Neuronal stem cell (in vitro differentiated cells): ENCODE data around the gene LPO.

Experiments
- DNase-seq: peaks from one replicate; pipeline ENCODE4 v3.0.0-alpha.2; 2013; ENCODE audit warnings: low spot score
- H2AFZ ChIP-seq: one replicate; pipeline ENCODE4 v1.6.1; 2013; ENCODE audit warnings: mild to moderate bottlenecking, low read length, inconsistent platforms
- H2AK5ac ChIP-seq: 2 replicates; pipeline ENCODE4 v1.6.1; 2013; ENCODE audit warnings: low read depth, mild to moderate bottlenecking, inconsistent platforms, low read length, moderate library complexity, mixed read lengths
- H2BK120ac ChIP-seq: 2 replicates; pipeline ENCODE4 v1.6.1; 2013; ENCODE audit warnings: low read depth, mild to moderate bottlenecking, inconsistent platforms, low read length, moderate library complexity, mixed read lengths
- H2BK12ac ChIP-seq: one replicate; pipeline ENCODE4 v1.6.1; 2013; ENCODE audit warnings: low read length, inconsistent platforms
- H2BK15ac ChIP-seq: 2 replicates; pipeline ENCODE4 v1.6.1; 2013; ENCODE audit warnings: mild to moderate bottlenecking, low read length, inconsistent platforms, mixed read lengths
- H2BK5ac ChIP-seq: one replicate; pipeline ENCODE4 v1.6.1; 2013; ENCODE audit warnings: inconsistent platforms, mild to moderate bottlenecking, low read length, moderate library complexity
- H3K14ac ChIP-seq: one replicate; pipeline ENCODE4 v1.6.1; 2013; ENCODE audit warnings: low read length, inconsistent platforms
- H3K18ac ChIP-seq: 2 replicates; pipeline ENCODE4 v1.6.1; 2013; ENCODE audit warnings: low read length, inconsistent platforms
- H3K23ac ChIP-seq: 2 replicates; pipeline ENCODE4 v1.6.1; 2013; ENCODE audit warnings: low read depth, mild to moderate bottlenecking, mixed read lengths, low read length, inconsistent platforms; ENCODE audit not compliant: poor library complexity
- H3K27ac ChIP-seq: replicated peaks from 3 replicates; pipeline ENCODE4 v1.5.1; 2013; ENCODE audit warnings: low read length, inconsistent platforms
- H3K27me3 ChIP-seq, 3 experiments: 2 replicates each; pipeline ENCODE4 v1.6.1; 2013; ENCODE audit warnings: low read length in 3 of 3, mild to moderate bottlenecking in 2 of 3, inconsistent platforms in 1 of 3, low read depth in 1 of 3, mixed read lengths in 1 of 3, moderate library complexity in 1 of 3; ENCODE audit not compliant: control insufficient read depth in 3 of 3, insufficient read depth in 3 of 3
- H3K36me3 ChIP-seq, 2 donors: replicated peaks in 1 of 2; 2 replicates each; pipeline ENCODE4 v1.6.1; 2013; ENCODE audit warnings: low read length in 2 of 2; ENCODE audit not compliant: control insufficient read depth in 2 of 2, insufficient read depth in 2 of 2
- H3K4ac ChIP-seq: 2 replicates; pipeline ENCODE4 v1.6.1; 2013; ENCODE audit warnings: inconsistent platforms, mild to moderate bottlenecking, low read length, moderate library complexity
- H3K4me1 ChIP-seq, 2 donors: 1 replicate in 1 of 2; 2 replicates in 1 of 2; pipeline ENCODE4 v1.6.1; 2013; ENCODE audit warnings: low read length in 2 of 2, low read depth in 1 of 2; ENCODE audit not compliant: control insufficient read depth in 2 of 2, insufficient read depth in 1 of 2
- H3K4me2 ChIP-seq: one replicate; pipeline ENCODE4 v1.6.1; 2013; ENCODE audit warnings: mild to moderate bottlenecking, low read length, inconsistent platforms; ENCODE audit not compliant: insufficient read depth, poor library complexity, severe bottlenecking
- H3K4me3 ChIP-seq, 2 donors: 2 replicates each; pipeline ENCODE4 v1.5.1; 2013; ENCODE audit warnings: low read length in 2 of 2, mild to moderate bottlenecking in 2 of 2, inconsistent platforms in 1 of 2, moderate library complexity in 1 of 2
- H3K79me1 ChIP-seq: one replicate; pipeline ENCODE4 v1.6.1; 2013; ENCODE audit warnings: low read depth, mild to moderate bottlenecking, inconsistent platforms, low read length, moderate library complexity
- H3K9ac ChIP-seq: one replicate; pipeline ENCODE4 v1.6.1; 2013; ENCODE audit warnings: mild to moderate bottlenecking, low read depth, low read length, inconsistent platforms; ENCODE audit not compliant: poor library complexity
- H3K9me3 ChIP-seq, 2 donors: replicated peaks in 1 of 2; 2 replicates each; pipeline versions ENCODE3 to v1.6.1; 2013; ENCODE audit warnings: low read length in 2 of 2, mild to moderate bottlenecking in 2 of 2, inconsistent platforms in 1 of 2, low read depth in 1 of 2, mixed read lengths in 1 of 2, moderate library complexity in 1 of 2; ENCODE audit not compliant: control insufficient read depth in 2 of 2, insufficient read depth in 1 of 2
- H4K8ac ChIP-seq: one replicate; pipeline ENCODE4 v1.6.1; 2013; ENCODE audit warnings: low read depth, mild to moderate bottlenecking, inconsistent platforms, low read length, moderate library complexity
- H4K91ac ChIP-seq: one replicate; pipeline ENCODE4 v1.6.1; 2013; ENCODE audit warnings: low read length, low read depth, mild to moderate bottlenecking, inconsistent platforms; ENCODE audit not compliant: poor library complexity
- WGBS, 2 donors: extraction: QIAGEN DNeasy Blood & Tissue Kit; methylation state at CpG; one replicate each; pipeline ENCODE4 v1.1.7; 2013; ENCODE audit warnings: missing lambda C conversion rate in 2 of 2, mixed read lengths in 1 of 2; ENCODE audit not compliant: insufficient read length in 2 of 2, insufficient replicate concordance in 1 of 2; ENCODE audit errors: extremely low coverage in 2 of 2; 5-methylcytosine and 5-hydroxymethylcytosine counted together

The LPO gene

GRCh38 chr17:58272367-58273280, 34.2 kb downstream of the LPO start:
- Histone ChIP-seq H3K18ac (no peak overlapping the region), H3K36me3 (no peaks in the 10 kb centered on the region), H2BK5ac (no peak overlapping the region), H3K27me3 (peaks cover 0 to 29% (median 2%) of the 10 kb centered on the region in 3 experiments), H3K27ac (no peak overlapping the region), H3K23ac (peak overlapping the region; percentile 11), H3K9ac (no peak overlapping the region), H3K79me1 (no peaks in the 10 kb centered on the region), H2BK12ac (no peak overlapping the region), H2AFZ (no peak overlapping the region), H3K4me3 (no peak overlapping the region), H2BK120ac (no peak overlapping the region), H3K9me3 (no peaks in the 10 kb centered on the region), H3K4me2 (no peak overlapping the region), H3K14ac (no peak overlapping the region), H4K8ac (no peak overlapping the region), H3K4me1 (no peaks in the 10 kb centered on the region), H3K4ac (no peak overlapping the region), H2AK5ac (peak overlapping the region; percentile 51), H2BK15ac (no peak overlapping the region), H4K91ac (no peak overlapping the region)
- no peak for DNase-seq
- no CpG with 5 or more reads among the region's 12 CpGs for WGBS, 2 donors

GRCh38 chr17:58273453-58274104, 35.2 kb downstream of the LPO start:
- no peak overlapping the region for H3K14ac ChIP-seq
- H3K4ac ChIP-seq: no peak overlapping the region

GRCh38 chr17:58275417-58275816, 37.0 kb downstream of the LPO start:
- Histone ChIP-seq H3K79me1 (no peaks in the 10 kb centered on the region), H3K23ac (no peak overlapping the region), H3K4me3 (no peak overlapping the region), H3K36me3 (no peaks in the 10 kb centered on the region), H4K91ac (no peak overlapping the region), H3K9ac (no peak overlapping the region), H4K8ac (no peak overlapping the region), H2BK12ac (no peak overlapping the region), H2AFZ (no peak overlapping the region), H3K14ac (no peak overlapping the region), H3K4me2 (no peak overlapping the region), H2BK5ac (no peak overlapping the region), H3K18ac (no peak overlapping the region), H3K27ac (no peak overlapping the region), H3K4ac (no peak overlapping the region), H2BK15ac (no peak overlapping the region), H2BK120ac (no peak overlapping the region), H3K9me3 (no peaks in the 10 kb centered on the region), H3K4me1 (peaks cover 0 to 2% of the 10 kb centered on the region in 2 donors), H3K27me3 (peaks cover 0 to 38% (median 11%) of the 10 kb centered on the region in 3 experiments), H2AK5ac (no peak overlapping the region)
- no peak for DNase-seq
- no CpG with 5 or more reads among the region's 10 CpGs for WGBS, 2 donors

More at GRCh38 chr17:58273453-58274104, 35.2 kb downstream of the LPO start:
- no peak overlapping the region for H4K8ac ChIP-seq
- no peaks in the 10 kb centered on the region for H3K9me3 ChIP-seq
- no peak overlapping the region for H2BK5ac ChIP-seq
- H4K91ac ChIP-seq: no peak overlapping the region
- no peak overlapping the region for H2BK120ac ChIP-seq
- H3K4me1 ChIP-seq: no peaks in the 10 kb centered on the region
- DNase-seq: no peak
- H3K79me1 ChIP-seq: no peaks in the 10 kb centered on the region
- H3K23ac ChIP-seq: no peak overlapping the region
- no CpG with 5 or more reads among the region's 15 CpGs for WGBS, 2 donors
- no peak overlapping the region for H2BK12ac ChIP-seq
- H3K36me3 ChIP-seq: no peaks in the 10 kb centered on the region
- peaks cover 0 to 36% (median 3%) of the 10 kb centered on the region in 3 experiments for H3K27me3 ChIP-seq
- H3K27ac ChIP-seq: no peak overlapping the region
- H2BK15ac ChIP-seq: no peak overlapping the region
- H3K9ac ChIP-seq: no peak overlapping the region
- H2AFZ ChIP-seq: no peak overlapping the region
- H3K18ac ChIP-seq: peak overlapping the region; percentile 49
- no peak overlapping the region for H3K4me3 ChIP-seq
- H2AK5ac ChIP-seq: no peak overlapping the region
- H3K4me2 ChIP-seq: no peak overlapping the region

- H3K9ac ChIP-seq: no peak overlapping the region
- H3K14ac ChIP-seq: no peak overlapping the region
- no peak overlapping the region for H3K27ac ChIP-seq
- H2BK12ac ChIP-seq: no peak overlapping the region
- H2AFZ ChIP-seq: no peak overlapping the region
- H3K4me1 ChIP-seq: peaks cover 0 to 2% of the 10 kb centered on the region in 2 donors
- H2AK5ac ChIP-seq: no peak overlapping the region
- H3K18ac ChIP-seq: no peak overlapping the region
- no peak overlapping the region for H4K8ac ChIP-seq
- no peak overlapping the region for H3K4me2 ChIP-seq
- H2BK15ac ChIP-seq: no peak overlapping the region
- DNase-seq: no peak
- no peak overlapping the region for H3K23ac ChIP-seq
- H3K79me1 ChIP-seq: no peaks in the 10 kb centered on the region
- no peak overlapping the region for H2BK120ac ChIP-seq
- no CpG with 5 or more reads among the region's 2 CpGs for WGBS, 2 donors
- H3K36me3 ChIP-seq: no peaks in the 10 kb centered on the region
- peaks cover 0 to 34% (median 11%) of the 10 kb centered on the region in 3 experiments for H3K27me3 ChIP-seq
- H2BK5ac ChIP-seq: no peak overlapping the region
- H3K4ac ChIP-seq: no peak overlapping the region
- H3K9me3 ChIP-seq: no peaks in the 10 kb centered on the region
- H3K4me3 ChIP-seq: no peak overlapping the region
- H4K91ac ChIP-seq: no peak overlapping the region
Observed at GRCh38 chr17:58276423-58276822, 38.0 kb downstream of the LPO start.
